NCI-H2227 (cell line): ENCODE data around the gene BPTF.
"Not testable (repeated sequence)": the region's sequence is repeated elsewhere in the genome, so short reads cannot be mapped to it uniquely, and the experiment has no call there.

Experiments used
- DNase-seq: peaks from one replicate; lab custom pipeline; 2025; ENCODE audit not compliant: unreplicated experiment; lab: John Stamatoyannopoulos, UW

BPTF gene

GRCh38 chr17:67868176-67868575 lies 42.9 kb downstream of the BPTF start:
- no peak for DNase-seq

DNA sequence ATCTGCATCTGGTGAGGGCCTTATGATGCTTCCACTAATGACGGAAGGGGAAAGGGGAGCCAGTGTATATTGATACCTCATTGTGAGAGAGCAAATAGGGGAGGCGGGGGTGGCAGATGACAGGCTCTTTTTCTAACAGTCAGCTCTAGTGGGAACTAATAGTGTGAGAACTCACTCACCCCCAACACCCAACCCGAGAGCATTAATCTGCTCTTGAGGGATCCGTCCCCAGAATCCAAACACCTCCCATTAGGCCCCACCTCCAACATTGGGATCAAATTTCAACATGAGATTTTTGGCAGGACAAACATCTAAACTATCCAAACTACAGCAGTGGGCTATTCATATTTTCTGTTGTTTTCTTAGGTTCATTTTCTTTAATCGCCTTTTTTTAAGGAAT lies 54.4 kb downstream of the BPTF start:
- DNase-seq: no peak

DNA sequence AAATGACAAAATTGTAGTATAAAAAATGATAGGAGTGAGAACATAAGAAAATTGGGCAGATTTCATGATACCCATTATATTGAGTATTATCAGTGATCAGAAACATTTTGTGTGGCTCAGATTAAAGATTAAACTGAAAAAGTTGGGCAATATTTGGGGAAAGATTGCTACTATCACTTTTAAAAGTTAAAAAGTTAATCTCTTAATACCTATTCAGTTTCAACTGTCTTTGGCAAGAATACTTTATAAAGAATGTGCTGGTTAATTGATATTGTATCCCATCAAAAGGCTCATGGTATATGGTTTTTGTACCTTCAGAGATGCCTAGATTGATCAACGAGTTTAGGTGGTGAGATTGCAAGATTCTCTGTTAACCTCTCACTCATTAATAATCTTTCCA lies 55.8 kb downstream of the BPTF start:
- no peak for DNase-seq

- DNase-seq: no peak
These were observed 59.4 kb downstream of the BPTF start for GRCh38 chr17:67884741-67885140.

DNA sequence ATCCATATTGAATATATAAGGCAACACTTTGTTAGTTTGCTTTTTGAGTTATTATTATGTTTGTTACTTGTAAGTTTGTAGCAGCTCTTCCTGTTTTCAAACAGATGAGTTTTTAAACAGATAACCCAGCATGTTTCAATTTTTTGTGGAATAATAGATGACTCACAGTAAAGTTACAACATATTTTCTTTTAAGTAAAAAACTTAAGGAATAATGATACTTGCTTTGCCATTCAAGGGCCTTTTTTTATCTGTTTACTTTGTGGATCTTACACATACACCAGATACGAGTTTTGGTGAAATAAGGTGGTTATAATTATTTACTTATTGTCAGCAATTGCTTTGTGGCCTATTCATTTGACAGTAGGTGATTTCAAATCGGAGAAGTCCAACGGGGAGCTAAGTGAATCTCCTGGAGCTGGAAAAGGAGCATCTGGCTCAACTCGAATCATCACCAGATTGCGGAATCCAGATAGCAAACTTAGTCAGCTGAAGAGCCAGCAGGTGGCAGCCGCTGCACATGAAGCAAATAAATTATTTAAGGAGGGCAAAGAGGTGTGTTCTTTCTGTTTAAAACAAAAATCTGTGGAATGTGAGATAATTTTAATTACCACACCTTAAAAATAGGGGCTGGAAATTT lies 66.3 kb downstream of the BPTF start:
- DNase-seq: no peak

GRCh38 chr17:67902511-67903231 lies 77.4 kb downstream of the BPTF start:
- no peak for DNase-seq

DNA sequence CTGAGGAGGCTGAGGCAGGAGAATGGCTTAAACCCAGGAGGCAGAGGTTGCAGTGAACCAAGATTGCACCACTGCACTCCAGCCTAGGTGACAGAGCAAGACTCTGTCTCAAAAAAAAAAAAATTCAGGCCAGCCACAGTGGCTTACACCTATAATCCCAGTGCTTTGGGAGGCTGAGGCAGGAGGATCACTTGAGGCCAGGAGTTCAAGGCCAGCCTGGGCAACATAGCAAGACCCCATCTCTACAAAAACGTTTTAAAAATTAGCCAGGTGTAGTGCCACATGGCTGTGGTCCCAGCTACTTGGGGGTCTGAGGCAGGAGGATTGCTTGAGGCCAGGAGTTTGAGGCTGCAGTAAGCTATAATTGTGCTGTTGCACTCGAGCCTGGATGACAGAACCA lies 80.0 kb downstream of the BPTF start:
- not testable (repeated sequence) for DNase-seq

- not testable (repeated sequence) for DNase-seq
These were observed 85.0 kb downstream of the BPTF start for GRCh38 chr17:67910117-67910803.

GRCh38 chr17:67911059-67911782 lies 85.9 kb downstream of the BPTF start:
- no peak for DNase-seq

DNA sequence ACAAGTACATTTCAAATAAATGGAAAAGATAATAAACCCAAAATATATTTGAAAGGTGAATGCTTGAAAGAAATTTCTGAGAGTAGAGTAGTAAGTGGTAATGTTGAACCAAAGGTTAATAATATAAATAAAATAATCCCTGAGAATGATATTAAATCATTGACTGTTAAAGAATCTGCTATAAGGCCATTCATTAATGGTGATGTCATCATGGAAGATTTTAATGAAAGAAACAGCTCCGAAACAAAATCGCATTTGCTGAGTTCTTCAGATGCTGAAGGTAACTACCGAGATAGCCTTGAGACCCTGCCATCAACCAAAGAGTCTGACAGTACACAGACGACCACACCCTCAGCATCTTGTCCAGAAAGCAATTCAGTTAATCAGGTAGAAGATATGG lies 86.8 kb downstream of the BPTF start:
- DNase-seq: no peak

GRCh38 chr17:67912656-67913055 lies 87.4 kb downstream of the BPTF start:
- DNase-seq: no peak

GRCh38 chr17:67920212-67920611 lies 94.9 kb downstream of the BPTF start:
- DNase-seq: no peak

DNA sequence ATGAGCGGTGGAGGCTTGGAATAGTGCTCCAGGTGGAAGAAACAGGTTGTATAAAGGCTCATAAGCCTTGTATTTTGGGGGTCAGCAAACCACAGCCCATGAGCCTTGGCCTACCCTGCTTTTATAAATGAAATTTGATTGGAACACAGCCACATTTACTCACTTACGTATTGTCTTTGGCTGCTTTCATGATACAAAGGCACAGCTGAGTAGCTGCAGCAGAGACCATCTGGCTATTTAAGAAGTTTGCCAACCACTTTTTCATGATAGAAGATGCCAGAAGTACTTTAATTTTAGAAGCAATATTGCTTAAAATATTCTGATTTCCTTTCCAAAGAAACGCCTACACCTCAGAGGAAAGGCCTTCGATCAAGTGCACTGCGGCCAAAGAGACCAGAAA lies 97.2 kb downstream of the BPTF start:
- no peak for DNase-seq

DNA sequence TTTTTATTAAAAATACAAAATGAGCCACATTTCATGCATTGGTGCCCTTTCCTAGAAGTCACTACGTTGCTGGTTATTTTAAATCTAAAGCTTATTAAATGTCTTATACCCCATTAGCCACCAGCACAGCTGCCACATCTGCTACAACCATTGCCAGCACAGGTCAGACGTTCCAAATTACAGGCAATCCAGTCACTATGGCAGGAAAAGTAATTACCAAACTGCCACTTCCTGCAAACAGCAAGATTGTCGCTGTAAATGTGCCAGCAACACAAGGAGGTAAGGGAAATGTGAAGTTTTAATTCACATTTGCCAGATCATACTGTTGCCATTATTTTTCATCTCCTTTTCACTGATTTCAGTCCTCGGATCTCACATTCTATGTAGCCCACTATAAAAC lies 103.5 kb downstream of the BPTF start:
- DNase-seq: not testable (repeated sequence)

- no peak for DNase-seq
These were observed 105.9 kb downstream of the BPTF start for GRCh38 chr17:67931227-67931626.

GRCh38 chr17:67942810-67943209 lies 117.5 kb downstream of the BPTF start:
- no peak for DNase-seq

- no peak for DNase-seq
These were observed 118.7 kb downstream of the BPTF start for GRCh38 chr17:67944035-67944434.

DNA sequence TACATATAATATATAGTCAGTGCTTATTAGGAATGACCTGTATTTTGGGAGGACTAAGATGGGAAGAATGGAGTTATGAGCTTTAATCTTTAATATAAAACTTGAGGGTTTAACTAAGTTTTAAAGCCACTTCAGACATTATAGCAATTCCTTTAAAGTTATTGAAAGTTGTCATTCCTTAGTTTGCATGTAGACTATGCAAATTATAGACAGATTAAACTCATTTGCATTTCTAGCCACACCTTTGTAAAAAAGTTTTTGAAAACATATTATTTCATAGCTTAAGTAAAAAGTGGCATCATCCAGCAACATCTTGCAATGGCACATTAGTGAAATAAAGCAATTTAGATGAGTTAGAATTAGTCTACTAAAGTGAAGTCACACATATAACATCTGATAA lies 121.2 kb downstream of the BPTF start:
- DNase-seq: no peak

- no peak for DNase-seq
These were observed 122.1 kb downstream of the BPTF start for GRCh38 chr17:67947325-67947813.

DNA sequence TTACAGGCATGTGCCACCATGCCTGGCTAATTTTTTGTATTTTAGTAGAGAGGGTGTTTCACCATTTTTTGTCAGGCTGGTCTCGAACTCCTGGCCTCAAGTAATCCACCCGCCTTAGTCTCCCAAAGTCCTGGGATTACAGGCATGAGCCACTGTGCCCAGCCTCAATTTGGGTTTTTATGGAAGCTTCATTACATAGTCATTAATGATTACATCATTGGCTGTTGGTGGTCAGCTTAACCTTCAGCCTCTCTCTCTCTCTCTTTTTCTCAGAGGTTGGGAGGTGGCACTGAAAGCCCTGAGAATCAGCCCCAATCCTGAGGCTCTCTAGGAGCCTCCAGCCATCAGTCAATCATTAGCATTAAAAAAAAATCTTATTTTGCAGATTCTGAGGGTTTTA lies 125.6 kb downstream of the BPTF start:
- DNase-seq: no peak

- no peak for DNase-seq
These were observed 134.2 kb downstream of the BPTF start for GRCh38 chr17:67959510-67959909.
